A673 (cell line): ENCODE results near the gene TAF10.

ENCODE experiments used
- CTCF ChIP-seq: fragments of 300-800, 200-600 bp; sonication (generic); conservative IDR thresholded peaks from 2 replicates; pipeline ENCODE4 v1.5.1; 2017; ENCODE audit warnings: low read depth, mild to moderate bottlenecking, antibody characterized with exemption, low read length, moderate library complexity, mixed read lengths
- EZH2 ChIP-seq: fragments of 200-600 bp; sonication (generic); IDR thresholded peaks from 2 replicates; pipeline ENCODE4 v1.6.1; 2017; ENCODE audit warnings: borderline replicate concordance, low read depth, mild to moderate bottlenecking, mixed read lengths, antibody characterized with exemption, low read length; ENCODE audit not compliant: poor library complexity, severe bottlenecking

GRCh38 chr11:6640036-6640984, 28.3 kb upstream of the TAF10 start:
- TF ChIP-seq CTCF, result no peak
- TF ChIP-seq EZH2, result no peak
